Measurements from ENCODE around the gene NELFB.
A peak's percentile ranks its signal among the peaks of the same experiment; 100 is the strongest.

DNA sequence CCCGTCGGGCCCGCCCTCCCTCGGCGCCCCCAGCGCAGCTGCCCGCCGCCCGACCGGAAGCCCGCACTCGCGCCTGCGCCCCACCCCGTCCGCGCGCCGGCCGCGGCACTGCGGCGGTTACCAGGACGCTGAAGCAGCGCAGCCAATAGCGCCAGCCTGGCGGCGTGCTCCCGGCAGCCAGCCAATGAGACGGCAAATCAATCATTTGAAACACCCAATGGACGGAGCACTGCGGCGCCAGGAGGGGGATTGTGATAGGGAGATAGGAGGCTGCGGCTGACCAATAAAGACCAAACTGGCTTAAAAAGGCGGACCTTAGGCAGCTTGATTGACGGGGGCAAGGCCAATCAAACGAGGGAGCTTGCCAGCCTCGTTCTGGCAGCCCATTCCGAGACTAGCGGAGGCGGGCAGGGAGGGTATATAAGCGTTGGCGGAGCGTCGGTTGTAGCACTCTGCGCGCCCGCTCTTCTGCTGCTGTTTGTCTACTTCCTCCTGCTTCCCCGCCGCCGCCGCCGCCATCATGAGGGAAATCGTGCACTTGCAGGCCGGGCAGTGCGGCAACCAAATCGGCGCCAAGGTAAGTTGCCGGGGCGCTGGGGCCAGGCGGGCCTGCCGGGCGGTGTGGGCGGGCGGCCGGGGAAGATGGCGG lies 14.2 kb upstream of the NELFB start, which contains the start of gene TUBB4B:
- TF ChIP-seq, protein P1, sequence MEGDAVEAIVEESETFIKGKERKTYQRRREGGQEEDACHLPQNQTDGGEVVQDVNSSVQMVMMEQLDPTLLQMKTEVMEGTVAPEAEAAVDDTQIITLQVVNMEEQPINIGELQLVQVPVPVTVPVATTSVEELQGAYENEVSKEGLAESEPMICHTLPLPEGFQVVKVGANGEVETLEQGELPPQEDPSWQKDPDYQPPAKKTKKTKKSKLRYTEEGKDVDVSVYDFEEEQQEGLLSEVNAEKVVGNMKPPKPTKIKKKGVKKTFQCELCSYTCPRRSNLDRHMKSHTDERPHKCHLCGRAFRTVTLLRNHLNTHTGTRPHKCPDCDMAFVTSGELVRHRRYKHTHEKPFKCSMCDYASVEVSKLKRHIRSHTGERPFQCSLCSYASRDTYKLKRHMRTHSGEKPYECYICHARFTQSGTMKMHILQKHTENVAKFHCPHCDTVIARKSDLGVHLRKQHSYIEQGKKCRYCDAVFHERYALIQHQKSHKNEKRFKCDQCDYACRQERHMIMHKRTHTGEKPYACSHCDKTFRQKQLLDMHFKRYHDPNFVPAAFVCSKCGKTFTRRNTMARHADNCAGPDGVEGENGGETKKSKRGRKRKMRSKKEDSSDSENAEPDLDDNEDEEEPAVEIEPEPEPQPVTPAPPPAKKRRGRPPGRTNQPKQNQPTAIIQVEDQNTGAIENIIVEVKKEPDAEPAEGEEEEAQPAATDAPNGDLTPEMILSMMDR (IDR thresholded peaks at IDR 0.05): peak in 1 of 2 donors; percentile 4
- peak; percentile 100 for TF ChIP-seq POLR2A (IDR thresholded peaks at IDR 0.05)
- TF ChIP-seq EP300 (IDR thresholded peaks at IDR 0.05): no peak

All from suprapubic skin (tissue), 3 donors.